ENCODE results near the gene CBY1.

- TF ChIP-seq POLR2A (IDR thresholded peaks at IDR 0.05; ENCODE audit: low read depth, low read length) (no peak), TAF1 (IDR thresholded peaks at IDR 0.05; ENCODE audit: low read depth, low read length) (no peak), POLR2AphosphoS5 (IDR thresholded peaks at IDR 0.05; ENCODE audit: low read depth, low read length) (no peak), SPI1 (IDR thresholded peaks at IDR 0.05; ENCODE audit: low read depth, low read length) (no peak)
Observed at GRCh38 chr22:38718414-38718813, 62.0 kb downstream of the CBY1 start.
